ENCODE measurements around the gene HIGD1B.

DNA sequence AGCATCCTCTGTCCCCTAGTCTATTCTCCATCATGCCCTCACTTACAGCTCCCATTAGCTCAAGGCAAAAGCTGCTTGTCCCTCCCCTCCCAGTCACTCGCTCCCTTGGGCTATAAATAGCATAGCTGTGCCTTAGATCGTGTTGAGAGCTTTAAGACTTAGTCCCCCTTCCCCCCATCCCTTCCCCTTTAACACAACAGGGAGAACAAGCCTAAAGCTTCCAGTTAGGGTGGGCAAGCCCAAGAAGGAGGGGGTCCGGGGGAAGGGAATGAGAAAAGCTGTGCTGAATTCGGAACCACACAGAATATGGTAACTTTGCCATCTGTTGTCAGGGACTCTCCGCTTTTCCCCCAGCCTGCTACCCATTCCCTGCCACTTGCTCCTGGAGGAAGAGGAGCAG is 4.9 kb upstream of the HIGD1B start:
- TF ChIP-seq, protein P1, sequence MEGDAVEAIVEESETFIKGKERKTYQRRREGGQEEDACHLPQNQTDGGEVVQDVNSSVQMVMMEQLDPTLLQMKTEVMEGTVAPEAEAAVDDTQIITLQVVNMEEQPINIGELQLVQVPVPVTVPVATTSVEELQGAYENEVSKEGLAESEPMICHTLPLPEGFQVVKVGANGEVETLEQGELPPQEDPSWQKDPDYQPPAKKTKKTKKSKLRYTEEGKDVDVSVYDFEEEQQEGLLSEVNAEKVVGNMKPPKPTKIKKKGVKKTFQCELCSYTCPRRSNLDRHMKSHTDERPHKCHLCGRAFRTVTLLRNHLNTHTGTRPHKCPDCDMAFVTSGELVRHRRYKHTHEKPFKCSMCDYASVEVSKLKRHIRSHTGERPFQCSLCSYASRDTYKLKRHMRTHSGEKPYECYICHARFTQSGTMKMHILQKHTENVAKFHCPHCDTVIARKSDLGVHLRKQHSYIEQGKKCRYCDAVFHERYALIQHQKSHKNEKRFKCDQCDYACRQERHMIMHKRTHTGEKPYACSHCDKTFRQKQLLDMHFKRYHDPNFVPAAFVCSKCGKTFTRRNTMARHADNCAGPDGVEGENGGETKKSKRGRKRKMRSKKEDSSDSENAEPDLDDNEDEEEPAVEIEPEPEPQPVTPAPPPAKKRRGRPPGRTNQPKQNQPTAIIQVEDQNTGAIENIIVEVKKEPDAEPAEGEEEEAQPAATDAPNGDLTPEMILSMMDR (IDR thresholded peaks at IDR 0.05; ENCODE audit: insufficient read depth, low read length): no peak
- TF ChIP-seq POLR2AphosphoS5 (IDR thresholded peaks at IDR 0.05; ENCODE audit: low read depth) (no peak), GABPA (IDR thresholded peaks at IDR 0.05; ENCODE audit: low read depth) (no peak)
- TF ChIP-seq, protein P2, sequence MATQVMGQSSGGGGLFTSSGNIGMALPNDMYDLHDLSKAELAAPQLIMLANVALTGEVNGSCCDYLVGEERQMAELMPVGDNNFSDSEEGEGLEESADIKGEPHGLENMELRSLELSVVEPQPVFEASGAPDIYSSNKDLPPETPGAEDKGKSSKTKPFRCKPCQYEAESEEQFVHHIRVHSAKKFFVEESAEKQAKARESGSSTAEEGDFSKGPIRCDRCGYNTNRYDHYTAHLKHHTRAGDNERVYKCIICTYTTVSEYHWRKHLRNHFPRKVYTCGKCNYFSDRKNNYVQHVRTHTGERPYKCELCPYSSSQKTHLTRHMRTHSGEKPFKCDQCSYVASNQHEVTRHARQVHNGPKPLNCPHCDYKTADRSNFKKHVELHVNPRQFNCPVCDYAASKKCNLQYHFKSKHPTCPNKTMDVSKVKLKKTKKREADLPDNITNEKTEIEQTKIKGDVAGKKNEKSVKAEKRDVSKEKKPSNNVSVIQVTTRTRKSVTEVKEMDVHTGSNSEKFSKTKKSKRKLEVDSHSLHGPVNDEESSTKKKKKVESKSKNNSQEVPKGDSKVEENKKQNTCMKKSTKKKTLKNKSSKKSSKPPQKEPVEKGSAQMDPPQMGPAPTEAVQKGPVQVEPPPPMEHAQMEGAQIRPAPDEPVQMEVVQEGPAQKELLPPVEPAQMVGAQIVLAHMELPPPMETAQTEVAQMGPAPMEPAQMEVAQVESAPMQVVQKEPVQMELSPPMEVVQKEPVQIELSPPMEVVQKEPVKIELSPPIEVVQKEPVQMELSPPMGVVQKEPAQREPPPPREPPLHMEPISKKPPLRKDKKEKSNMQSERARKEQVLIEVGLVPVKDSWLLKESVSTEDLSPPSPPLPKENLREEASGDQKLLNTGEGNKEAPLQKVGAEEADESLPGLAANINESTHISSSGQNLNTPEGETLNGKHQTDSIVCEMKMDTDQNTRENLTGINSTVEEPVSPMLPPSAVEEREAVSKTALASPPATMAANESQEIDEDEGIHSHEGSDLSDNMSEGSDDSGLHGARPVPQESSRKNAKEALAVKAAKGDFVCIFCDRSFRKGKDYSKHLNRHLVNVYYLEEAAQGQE (IDR thresholded peaks at IDR 0.05; ENCODE audit: insufficient replicate concordance, low read depth): no peak
